Panc1 (cell line): ENCODE results near the gene FRYL.

ENCODE experiments used
- CTCF ChIP-seq: fragments of 450-650 bp; IDR thresholded peaks from 2 replicates; pipeline ENCODE4 v1.5.1; 2017; ENCODE audit warnings: mild to moderate bottlenecking
- POLR2AphosphoS5 ChIP-seq: IDR thresholded peaks from 2 replicates; pipeline ENCODE4 v1.6.1; 2012; ENCODE audit warnings: mild to moderate bottlenecking, low read depth, low read length, moderate library complexity
- REST ChIP-seq, 2 experiments: IDR thresholded peaks; 2 replicates each; pipeline ENCODE4 v1.6.1; 2011 to 2012; ENCODE audit warnings: low read depth in 2 of 2, control low read depth in 1 of 2, low read length in 1 of 2, mild to moderate bottlenecking in 1 of 2, moderate library complexity in 1 of 2; ENCODE audit not compliant: insufficient read depth in 1 of 2

- no peak for TF ChIP-seq CTCF
- no peak for TF ChIP-seq POLR2AphosphoS5
- TF ChIP-seq REST (IDR thresholded peaks at IDR 0.05; ENCODE audit: insufficient read depth in 1 of 2, low read depth in 2 of 2, low read length in 1 of 2): no peak
These were observed 7.5 kb downstream of the FRYL start for GRCh38 chr4:48772556-48772955.
